GM21576 (cell line): ENCODE results near the gene SPATS2.
"Not testable (repeated sequence)": the region's sequence is repeated elsewhere in the genome, so short reads cannot be mapped to it uniquely, and the experiment has no call there.

Source experiments
- ATAC-seq: cut with Tn5 transposase; IDR thresholded peaks from one replicate; pipeline ENCODE4 v1.9.1; 2021; ENCODE audit warnings: mild to moderate bottlenecking, moderate library complexity; ENCODE audit not compliant: unreplicated experiment

The SPATS2 gene

DNA sequence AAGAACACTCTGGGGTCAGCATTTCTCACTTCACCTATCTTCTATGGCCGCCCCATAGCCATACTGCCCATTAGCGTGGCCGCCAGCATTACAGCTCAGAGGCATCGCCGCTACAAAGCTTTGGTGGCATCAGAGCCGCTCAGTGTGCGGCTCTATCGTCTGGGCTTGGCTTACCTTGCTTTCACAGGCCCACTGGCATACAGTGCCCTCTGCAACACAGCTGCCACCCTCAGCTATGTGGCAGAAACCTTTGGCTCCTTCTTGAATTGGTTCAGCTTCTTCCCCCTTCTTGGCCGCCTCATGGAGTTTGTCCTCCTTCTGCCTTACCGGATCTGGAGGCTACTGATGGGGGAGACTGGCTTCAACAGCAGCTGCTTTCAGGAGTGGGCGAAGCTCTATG, 18.0 kb upstream of the SPATS2 start:
- no peak for ATAC-seq

DNA sequence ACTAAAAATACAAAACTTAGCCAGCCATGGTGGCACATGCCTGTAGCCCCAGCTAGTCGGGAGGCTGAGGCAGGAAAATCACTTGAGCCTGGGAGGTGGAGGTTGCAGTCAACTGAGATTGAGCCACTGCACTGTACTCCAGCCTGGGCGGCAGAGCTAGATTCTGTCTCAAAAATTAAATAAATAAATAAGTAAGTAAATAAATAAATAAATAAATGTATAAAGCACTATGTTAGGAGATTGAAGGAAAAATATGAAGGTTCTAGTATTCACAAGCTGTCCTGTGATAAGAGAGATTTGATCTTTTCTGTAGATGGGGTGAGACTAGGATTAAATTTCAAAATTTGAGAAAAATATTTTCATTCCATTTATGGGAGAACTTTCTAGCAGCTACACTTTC, 14.9 kb upstream of the SPATS2 start:
- ATAC-seq: no peak

DNA sequence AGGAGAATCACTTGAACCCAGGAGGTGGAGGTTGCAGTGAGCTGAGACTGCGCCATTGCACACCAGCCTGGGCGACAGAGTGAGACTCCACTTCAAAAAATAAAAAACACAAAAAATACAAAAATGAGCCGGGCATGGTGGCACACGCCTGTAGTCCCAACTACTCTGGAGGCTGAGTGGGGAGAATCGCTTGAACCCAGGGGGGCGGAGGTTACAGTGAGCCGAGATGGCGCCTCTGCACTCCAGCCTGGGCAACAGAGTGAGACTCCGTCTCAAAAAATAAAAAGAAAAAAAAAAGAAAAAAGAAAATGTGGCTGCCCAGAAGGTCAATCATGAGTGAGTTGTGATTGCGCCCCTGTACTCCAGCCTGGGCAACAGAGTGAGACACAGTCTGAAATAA, 11.3 kb upstream of the SPATS2 start:
- ATAC-seq: no peak

DNA sequence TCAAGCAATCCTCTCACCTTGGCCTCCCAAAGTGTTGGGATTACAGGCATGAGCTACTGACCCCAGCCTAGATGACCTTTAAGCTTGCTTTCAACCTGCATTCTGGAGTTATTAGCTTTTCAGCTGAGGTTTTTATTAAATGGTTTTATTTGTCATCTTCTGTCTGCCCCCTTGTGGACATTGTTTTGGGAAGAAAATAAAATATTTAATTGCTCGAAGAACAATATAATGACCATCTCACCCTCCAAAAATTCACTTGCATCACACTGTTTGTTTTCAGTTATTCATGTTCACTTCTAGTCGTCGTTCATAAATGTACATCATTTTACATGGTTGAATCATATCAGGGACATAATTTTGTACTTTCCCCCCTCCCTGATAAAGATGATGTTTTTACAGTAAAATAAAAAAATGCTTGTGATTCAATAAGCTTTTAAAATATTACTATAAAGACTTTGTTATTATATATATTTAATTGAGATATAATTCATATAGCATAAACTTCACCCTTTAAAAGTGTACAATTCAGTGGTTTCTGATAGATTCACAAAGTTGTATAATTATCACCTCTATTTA, 10.1 kb upstream of the SPATS2 start:
- ATAC-seq: no peak

DNA sequence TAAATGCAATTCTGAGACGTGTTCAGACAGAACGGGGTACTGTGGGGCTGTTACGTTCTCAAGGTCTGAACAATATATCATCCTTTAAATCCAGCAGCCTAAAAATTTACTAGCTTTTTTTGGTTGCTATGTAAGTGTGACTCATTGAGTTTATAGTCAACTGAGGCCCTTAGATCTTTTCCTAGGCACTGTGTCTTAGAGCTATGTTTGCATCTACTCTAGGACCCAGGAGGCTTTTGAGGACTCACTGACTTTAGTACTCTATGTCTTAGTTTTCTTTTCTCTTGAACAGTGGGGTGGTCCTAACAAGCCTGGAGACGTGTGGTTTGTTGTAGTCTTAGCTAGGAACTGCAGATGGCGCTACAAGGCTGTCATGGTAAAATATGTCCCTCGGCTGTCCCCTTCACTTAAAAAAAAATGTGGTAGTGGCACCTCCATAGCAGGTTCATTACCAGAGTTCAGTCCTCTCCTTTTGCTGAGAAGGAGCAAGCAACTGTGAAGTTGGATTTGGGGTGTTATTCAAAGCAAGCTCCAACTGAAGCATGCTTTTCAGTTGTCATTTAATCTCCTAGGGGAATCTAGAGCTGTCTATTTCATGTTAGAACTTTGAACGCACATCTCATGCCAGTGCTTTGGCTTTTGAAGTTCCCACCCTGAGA, 8.7 kb upstream of the SPATS2 start:
- ATAC-seq: peak; percentile 64

DNA sequence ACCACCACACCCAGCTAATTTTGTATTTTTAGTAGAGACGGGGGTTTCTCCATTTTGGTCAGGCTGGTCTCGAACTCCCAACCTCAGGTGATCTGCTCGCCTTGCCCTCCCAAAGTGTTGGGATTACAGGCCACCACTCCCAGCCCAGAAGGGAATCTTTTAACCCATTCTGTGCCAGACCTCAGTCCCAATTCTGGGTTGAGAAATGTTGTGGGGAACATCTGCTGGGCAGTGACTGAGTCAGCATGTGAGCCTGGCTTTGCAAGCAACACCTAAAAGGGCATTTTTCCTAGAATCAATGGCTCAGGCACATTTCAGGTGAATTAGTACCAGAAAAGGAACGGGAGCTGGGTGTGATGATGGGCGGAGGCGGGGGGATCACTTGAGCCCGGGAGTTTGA, 7.6 kb upstream of the SPATS2 start:
- no peak for ATAC-seq

DNA sequence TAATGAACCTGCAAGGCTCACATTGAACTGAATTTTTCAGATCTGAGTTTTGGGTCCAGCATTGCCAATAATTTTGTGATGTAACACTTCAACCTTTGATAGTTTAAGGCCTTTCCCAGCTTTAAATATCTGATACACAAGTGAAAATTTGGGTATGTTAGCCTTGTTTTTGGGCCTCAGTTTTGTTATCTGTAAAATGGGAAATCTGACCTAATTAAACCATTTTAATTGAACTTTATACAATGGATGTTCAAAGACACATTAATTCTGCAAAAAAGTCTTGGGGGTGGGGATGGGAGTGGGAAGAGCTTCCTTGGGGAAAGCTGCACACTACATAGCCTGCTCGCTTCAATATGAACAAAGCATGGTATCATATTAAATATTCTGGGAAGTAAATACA, 5.2 kb upstream of the SPATS2 start:
- ATAC-seq: no peak

DNA sequence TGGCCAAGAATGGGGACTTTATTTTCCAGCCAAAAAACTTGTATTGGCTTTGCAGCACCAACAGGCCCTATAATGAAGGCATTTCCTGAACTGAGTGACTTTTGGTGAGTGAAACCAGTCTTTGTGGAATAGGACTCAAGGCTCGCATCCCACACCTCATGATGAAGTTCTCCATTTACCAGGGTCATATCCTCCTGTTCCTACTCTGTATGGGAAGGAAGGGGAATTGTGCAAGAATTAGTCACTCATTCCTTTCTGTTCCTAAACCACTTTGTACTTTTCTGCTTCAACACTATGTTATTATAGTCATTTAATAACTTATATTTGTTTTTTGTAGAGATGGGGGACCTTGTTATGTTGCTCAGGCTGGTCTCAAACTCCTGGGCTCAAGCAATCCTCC, 2.3 kb upstream of the SPATS2 start:
- no peak for ATAC-seq

DNA sequence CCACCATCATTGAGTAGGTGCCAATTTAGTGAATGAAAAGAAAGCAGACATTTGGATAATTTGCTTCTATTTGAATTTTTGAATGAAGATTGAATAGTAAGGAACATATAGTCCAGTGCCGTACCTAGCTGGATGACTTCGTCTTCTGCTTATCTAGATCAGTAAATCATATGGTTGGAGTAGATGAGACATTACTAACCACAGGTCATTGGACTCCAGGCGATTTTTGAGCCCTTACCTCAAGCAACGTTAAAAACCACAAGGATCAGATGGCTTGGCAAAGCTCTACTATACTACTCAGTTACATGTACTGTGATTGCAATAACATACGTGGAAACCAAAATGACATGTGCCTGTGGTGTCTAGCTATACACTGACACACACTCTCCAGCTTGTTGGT, 1.7 kb upstream of the SPATS2 start:
- ATAC-seq: no peak

DNA sequence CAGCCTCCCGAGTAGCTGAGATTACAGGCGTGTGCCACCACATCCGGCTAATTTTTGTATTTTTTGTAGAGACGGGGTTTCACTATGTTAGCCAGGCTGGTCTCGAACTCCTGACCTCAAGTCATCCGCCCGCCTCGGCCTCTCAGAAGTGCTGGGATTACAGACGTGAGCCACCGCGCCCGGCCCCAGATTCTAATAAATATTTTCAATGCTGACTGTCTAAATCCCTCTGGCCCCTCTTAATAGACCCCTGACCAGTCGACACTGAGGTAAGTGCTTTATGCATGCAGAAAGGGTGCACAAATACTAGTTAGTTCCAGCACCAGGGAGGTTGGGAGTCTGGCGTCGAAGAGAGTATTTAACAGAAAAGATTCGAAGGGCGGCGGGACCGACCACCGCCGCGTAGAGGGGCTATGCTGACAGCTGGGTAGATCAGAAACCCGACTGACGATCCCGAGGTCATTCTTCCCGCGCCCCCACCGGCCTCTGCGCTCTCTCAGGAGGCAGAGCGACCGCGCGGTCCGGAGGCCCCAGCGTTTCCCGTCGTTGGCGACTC, 1.1 kb upstream of the SPATS2 start:
- peak; percentile 11 for ATAC-seq

DNA sequence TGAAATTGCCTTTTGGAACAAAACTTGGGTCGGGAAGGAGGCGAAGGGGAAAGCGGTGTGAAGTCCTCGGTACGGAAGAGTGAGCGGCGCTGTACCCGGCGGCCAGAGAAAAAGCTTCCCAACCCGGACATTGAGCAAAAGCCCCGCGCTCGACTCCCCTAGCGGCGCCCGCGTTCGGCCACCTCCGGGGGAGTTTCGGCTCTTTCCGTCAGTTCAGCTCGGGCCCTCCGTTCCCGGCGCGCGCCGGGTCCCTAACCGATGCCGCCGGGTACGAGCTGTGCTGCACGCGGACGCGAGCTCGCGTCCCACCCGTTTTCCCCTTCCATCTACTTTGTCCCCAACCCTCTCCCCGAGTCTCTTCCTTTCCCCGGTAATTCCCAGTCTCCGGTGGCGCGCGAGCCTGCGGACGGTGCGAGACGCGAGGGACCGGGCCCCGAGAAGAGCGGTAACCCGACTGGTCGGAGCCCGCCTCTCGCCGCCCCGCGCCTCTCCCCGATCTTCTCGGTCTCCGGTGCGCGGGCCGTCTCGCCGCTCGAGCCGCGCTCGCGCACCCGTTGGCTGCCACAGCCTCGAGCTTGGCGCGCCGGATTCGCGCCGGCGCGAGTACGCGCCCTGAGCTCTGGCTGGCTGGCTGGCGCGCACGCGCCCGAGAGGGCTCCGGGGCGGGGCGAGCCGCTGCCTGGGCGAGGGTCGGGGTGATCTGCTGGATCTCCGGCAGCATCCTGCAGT, 446 bp upstream of the SPATS2 start:
- peak; percentile 51 for ATAC-seq

DNA sequence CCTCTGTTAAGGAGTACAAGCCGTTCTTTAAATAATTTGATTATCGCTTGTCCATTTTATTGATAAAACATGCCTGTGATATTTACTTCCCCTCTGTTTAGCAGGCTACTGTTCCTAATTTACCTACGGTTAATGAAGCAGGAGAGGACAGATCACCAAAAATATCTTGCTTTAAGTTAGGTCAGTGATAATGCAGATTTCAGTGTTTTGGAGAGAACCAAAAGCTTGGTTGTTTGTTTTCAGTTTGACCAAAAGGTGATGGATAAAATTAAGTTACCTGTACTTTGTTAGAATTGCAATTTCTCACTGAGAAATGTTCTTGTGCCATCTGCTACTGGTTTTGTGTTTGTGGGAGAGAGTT, 958 bp downstream of the SPATS2 start:
- no peak for ATAC-seq

DNA sequence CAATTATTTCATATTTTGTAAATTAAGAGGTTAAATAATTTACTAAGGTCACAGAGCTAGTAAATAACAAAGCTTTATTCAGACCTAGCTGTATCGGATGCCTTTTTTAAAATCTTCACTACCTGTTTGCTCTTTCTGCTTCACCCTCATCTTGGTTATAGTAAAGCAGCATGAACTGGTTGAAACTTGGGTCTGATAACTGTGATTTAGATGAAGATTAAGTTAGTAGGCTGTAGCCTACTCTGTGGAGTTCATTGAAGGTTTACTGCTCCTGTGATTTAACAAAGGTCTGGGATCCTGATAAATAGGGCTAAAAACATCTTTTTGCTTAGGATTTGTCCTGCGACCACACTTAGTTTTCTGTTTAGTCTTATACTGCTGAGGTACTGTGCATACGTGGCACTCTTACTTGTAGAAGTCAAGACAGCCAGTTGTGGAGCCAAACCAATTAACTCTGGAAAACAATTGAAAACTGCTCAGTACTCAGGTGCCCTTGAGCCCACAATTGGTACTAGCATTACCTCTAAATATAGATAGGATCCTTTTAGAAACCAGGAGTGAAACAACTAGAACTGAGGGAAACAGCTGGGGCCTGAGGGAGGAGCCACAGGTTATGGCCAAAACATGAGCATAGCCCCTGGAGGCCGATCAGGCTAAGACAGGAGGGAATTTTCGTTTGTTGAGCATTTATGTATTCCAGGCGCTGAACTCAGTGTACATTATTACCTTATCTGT, 2.3 kb downstream of the SPATS2 start:
- ATAC-seq: peak; percentile 48

DNA sequence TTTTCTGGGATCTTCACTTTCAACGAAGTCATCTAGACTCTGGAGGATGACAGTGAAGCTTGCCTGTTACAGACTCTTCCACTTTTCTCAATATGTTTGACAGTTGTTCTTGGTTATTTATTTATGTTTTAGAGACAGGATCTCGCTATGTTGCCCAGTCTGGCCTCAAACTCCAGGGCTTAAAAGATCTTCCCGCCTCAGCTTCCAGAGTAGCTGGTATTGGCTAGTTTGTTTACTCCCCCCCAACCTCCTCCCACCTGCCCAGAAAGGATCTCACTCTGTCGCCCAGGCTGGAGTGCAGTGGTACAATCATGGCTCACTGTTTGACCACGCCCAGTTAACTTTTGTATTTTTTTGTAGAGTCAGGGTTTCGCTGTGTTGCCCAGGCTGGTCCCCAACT, 3.3 kb downstream of the SPATS2 start:
- no peak for ATAC-seq

DNA sequence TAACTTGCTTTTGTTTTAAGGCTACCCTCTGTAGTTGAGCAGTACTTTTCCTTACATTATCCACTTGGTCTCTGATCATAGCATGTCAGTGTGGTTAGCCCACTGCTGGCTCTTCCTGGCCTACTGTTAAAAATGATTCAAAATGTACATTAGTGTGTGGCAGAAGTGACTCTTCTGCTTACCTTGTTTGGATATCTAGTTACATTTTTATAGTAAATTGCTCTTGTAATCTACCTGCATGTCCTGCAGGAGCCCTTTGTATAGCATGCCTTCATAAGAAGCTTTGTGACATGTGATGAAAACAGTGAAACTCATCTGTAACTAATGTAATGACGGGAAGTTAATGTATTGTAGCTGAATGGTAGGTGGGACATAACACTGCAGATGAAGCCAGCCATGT, 8.1 kb downstream of the SPATS2 start:
- no peak for ATAC-seq

DNA sequence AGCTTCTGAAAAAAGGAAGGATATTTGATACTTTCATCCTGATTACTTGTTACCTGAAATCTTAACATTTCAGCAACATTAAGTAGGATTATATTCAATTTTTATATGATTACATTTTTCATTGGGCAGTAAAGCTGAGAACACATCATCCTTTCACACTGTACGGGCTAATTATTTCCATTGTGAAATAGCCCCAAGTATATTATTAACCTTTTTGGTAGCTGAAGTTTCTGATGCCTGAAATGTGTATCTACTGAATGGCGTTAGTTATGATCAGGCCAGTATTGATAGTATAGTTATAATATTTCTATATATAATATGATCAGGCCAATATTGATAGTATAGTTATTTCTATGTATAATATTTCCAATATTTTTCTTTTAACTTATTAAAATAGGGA, 10.1 kb downstream of the SPATS2 start:
- ATAC-seq: no peak

DNA sequence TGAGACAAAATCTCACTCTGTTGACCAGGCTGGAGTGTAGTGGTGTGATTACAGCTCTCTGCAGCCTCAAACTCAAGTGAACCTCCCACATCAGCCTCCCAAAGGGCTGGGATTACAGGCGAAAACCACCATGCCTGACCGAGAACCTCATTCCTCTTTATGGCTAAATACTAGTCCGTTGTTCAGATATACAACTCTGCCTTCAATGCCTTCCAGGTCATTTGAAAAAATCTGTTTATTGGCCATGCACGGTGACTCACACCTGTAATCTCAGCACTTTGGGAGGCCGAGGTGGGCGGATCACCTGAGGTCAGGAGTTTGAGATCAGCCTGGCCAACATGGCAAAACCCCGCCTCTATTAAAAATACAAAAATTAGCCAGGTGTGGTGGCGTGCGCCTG, 12.9 kb downstream of the SPATS2 start:
- ATAC-seq: not testable (repeated sequence)

DNA sequence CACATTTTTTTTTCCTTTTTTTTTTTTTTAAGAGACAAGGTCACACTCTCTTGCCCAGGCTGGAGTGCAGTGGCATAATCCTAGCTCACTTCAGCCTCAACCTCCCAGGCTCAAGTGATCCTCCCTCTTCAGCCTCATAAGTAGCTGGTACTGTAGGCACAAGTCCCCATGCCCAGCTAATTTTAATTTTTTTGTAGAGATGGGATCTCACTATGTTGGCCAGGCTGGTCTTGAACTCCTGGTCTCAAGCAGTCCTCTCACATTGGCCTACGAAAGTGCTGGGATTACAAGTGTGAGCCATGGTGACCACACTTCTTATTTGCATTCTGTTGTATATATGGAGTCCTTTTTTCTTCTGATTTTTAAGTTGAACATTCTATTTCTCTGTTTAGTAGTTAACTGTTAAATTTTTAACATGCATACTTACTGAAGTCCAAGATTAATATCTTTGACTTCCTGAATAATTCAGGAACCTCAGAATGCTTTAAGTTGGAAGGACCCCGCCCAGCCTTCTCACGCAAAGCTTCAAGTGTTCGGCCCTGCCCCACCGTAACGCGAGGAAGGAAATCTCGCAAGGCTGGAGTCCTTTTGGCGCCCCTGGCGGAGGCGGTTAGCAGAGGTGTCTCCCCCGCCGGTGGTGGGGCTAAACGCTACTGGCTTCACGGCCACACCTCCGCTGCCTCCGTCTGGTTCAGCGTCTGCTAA, 21.6 kb downstream of the SPATS2 start:
- no peak for ATAC-seq

DNA sequence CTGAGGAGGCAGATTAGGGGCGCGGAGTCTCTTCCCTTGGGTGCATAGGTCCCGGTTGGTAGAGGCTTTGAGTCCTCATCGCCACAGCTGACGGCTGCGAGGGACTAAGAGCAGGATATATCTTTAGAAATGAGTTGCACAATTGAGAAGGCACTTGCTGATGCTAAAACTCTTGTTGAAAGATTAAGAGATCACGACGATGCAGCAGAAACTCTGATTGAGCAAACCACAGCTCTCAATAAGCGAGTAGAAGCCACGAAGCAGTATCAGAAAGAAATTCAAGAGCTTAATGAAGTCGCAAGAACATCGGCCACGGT, 22.1 kb downstream of the SPATS2 start:
- ATAC-seq: no peak

DNA sequence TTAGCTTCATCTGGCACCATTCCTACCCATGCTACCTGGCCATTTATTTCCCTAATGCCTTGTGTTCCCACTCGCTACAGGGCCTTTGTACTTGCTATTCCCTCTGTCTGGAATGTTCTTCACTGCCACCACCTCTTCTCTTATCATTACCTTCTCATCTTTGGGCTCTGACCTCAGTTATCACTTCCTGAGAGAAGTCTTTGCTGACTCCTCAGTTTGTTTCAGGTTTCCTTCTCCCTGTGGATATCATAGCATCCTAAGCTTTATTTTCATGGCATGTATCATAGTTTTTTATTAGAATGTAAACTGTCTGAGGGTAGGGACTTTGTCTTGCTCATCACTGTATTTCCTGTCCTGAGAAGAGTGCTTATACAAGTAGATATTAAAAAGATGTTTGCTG, 29.7 kb downstream of the SPATS2 start:
- no peak for ATAC-seq

DNA sequence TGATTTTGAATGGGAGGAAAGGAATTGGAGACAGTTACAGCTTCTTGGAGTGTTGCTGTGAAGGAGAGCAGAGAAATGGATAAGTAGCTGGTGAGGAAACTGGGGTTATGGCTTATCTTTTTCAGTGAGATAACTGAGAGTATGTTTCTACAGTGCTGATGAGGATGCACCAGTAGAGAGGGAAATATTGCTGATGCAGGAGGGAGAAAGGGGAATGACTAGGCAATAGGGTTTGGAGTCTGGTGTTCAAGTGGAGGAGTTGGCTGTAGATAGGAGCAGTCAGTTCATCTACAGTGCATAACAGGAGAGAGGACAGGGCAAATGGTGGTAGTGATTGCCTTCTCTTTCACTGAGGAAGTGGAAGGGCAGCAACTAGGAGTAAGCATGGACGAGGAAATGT, 33.0 kb downstream of the SPATS2 start:
- ATAC-seq: no peak
